Adrenal gland (tissue), 12 donors: ENCODE measurements around the gene LOXL1. TPM values are rescaled to one million over a fixed set of nuclear protein-coding genes. Genes with fewer than 3 reads are reported as not detected.

Source experiments
- DNase-seq, 7 donors: peaks; one replicate each; pipeline ENCODE4 v3.0.0-alpha.2; 2019 to 2020
- H3K27ac ChIP-seq, 5 donors: fragments of 200-600 bp; sonication (generic) in 4 of 5; 1 replicate in 3 of 5; 2 replicates in 2 of 5; pipeline versions ENCODE4 v1.5.1 to v1.8.0; 2016 to 2020; ENCODE audit warnings: mild to moderate bottlenecking in 1 of 5
- H3K27me3 ChIP-seq: fragments of 200-600 bp; 2 replicates; pipeline ENCODE4 v1.8.0; 2021
- H3K36me3 ChIP-seq, 2 donors: fragments of 200-600 bp; replicated peaks in 1 of 2; 1 replicate in 1 of 2; 2 replicates in 1 of 2; pipeline versions ENCODE4 v1.5.1 to v1.8.0; 2018 to 2022
- H3K4me1 ChIP-seq, 2 donors: fragments of 200-600 bp; replicated peaks in 1 of 2; 1 replicate in 1 of 2; 2 replicates in 1 of 2; pipeline versions ENCODE4 v1.5.1 to v1.8.0; 2018 to 2021
- H3K4me3 ChIP-seq, 4 donors: fragments of 200-600 bp; sonication (generic) in 3 of 4; one replicate each; pipeline ENCODE4 v1.5.1; 2016 to 2018
- H3K9me3 ChIP-seq, 3 donors: fragments of 200-600 bp; sonication (generic) in 1 of 3; replicated peaks in 1 of 3; 1 replicate in 2 of 3; 2 replicates in 1 of 3; pipeline versions ENCODE4 v1.5.1 to v1.8.0; 2016 to 2021
- CTCF ChIP-seq, 6 experiments: fragments of 450-650 bp in 4 of 6; fragments of 200-600 bp in 2 of 6; sonication (generic) in 1 of 6; IDR thresholded peaks; 1 replicate in 5 of 6; 2 replicates in 1 of 6; pipeline versions ENCODE4 v1.5.1 to v1.8.0; 2016 to 2021; ENCODE audit warnings: antibody characterized with exemption in 6 of 6, mild to moderate bottlenecking in 2 of 6, moderate library complexity in 1 of 6
- POLR2A ChIP-seq, 2 donors: fragments of 450-650 bp; IDR thresholded peaks; one replicate each; pipeline ENCODE4 v1.6.1; 2017; ENCODE audit warnings: antibody characterized with exemption in 2 of 2, mild to moderate bottlenecking in 2 of 2, moderate library complexity in 1 of 2
- WGBS, 4 donors: extraction: QIAGEN DNeasy Blood & Tissue Kit in 2 of 4; methylation state at CpG; one replicate each; pipeline versions ENCODE4 v1.1.5 to v1.1.7; 2013 to 2017; 5-methylcytosine and 5-hydroxymethylcytosine counted together
- intact Hi-C, 2 donors: fragments of 100-400 bp; cut with DNase I; formaldehyde crosslinking; loops; one replicate each; pipeline versions ENCODE4 v1.14.1 to v1.15.0; 2022 to 2023
- polyA plus RNA-seq, 3 donors: library from polyadenylated mRNA; stranded (reverse); fragments of 200-250 nt in 2 of 3; fragments of 350-450 nt in 1 of 3; fragmentation: Illumina TruSeq in 1 of 3; extraction: RNeasy Lipid Tissue Mini Kit (QIAGEN cat#74804) in 1 of 3; gene quantifications; one replicate each; pipeline ENCODE4 v1.2.3, GENCODE V29; 2013 to 2014
- total RNA-seq, 9 donors: library from RNA; depleted of rRNA in 4 of 9; stranded (reverse); fragments of >200 nt in 4 of 9; fragments of 120-200 nt in 1 of 9; fragmentation: NEBNext Ultra II Directional in 1 of 9; extraction: Animal tissue kit (Norgen Biotek cat#: 25700) in 1 of 9; gene quantifications; one replicate each; pipeline versions ENCODE4 v1.1.0 to v1.2.4, GENCODE V29; 2013 to 2023
- donor health status: healthy with polysubstance abuse.
- donor health status: Bipolar disorder and iron deficiency.
- donor health status: DM: yes; HTN: yes; CAD: no.
- donor health status: DM: no; HTN: no; CAD: no.
- donor health status: DM: no; HTN: no; CAD: no.
- donor health status: DM: yes; HTN: yes; CAD: no.

LOXL1 gene
- total and polyA plus RNA-seq, 12 donors = 5.3 to 58.0 (median 10.9) TPM

DNA sequence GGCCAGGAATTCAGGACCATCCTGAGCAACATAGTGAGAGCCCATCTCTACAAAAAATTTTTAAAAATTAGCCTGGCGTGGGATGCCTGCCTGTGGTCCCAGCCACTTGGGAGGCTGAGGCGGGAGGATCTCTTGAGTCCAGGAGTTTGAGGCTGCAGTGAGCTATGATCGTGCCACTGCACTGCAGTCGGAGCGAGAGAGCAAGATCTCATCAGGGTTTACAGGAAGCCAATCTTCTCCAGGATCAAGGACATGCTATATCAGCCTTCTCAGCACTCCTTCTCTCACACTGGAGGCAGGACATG is 66.3 kb downstream of the LOXL1 start:
- Histone ChIP-seq H3K27me3 (no peaks in the 10 kb centered on the region), H3K36me3 (no peaks in the 10 kb centered on the region), H3K4me3 (peak overlapping the region in 1 of 4 donors; percentile 85), H3K27ac (peak overlapping the region in 3 of 5 donors; percentile 3 to 91 (median 82)), H3K4me1 (peaks cover 42 to 83% of the 10 kb centered on the region in 2 donors), H3K9me3 (no peaks in the 10 kb centered on the region)
- DNase-seq = peak in 1 of 7 donors; percentile 18
- TF ChIP-seq POLR2A (IDR thresholded peaks at IDR 0.05) (no peak), CTCF (IDR thresholded peaks at IDR 0.05) (peak in 2 of 6 experiments; percentile 8 to 18)
- 55 to 66% (median 57%) methylated on average over 5 of the region's 5 CpGs for WGBS, 4 donors
- intact Hi-C loops = no loop called here

GRCh38 chr15:73993211-73993994 is 67.1 kb downstream of the LOXL1 start:
- DNase-seq = peak in 3 of 7 donors; percentile 27 to 52 (median 29)
- Histone ChIP-seq H3K9me3 (no peaks in the 10 kb centered on the region), H3K4me1 (peaks cover 42 to 85% of the 10 kb centered on the region in 2 donors), H3K4me3 (peak overlapping the region in 1 of 4 donors; percentile 93), H3K27ac (peak overlapping the region in 2 of 5 donors; percentile 86 to 98), H3K36me3 (peaks cover 0 to 7% of the 10 kb centered on the region in 2 donors), H3K27me3 (no peaks in the 10 kb centered on the region)
- intact Hi-C loops = no loop called here
- 91 to 95% (median 93%) methylated on average over 9 to 10 of the region's 10 CpGs for WGBS, 4 donors
- TF ChIP-seq POLR2A (IDR thresholded peaks at IDR 0.05) (no peak), CTCF (IDR thresholded peaks at IDR 0.05) (no peak)

DNA sequence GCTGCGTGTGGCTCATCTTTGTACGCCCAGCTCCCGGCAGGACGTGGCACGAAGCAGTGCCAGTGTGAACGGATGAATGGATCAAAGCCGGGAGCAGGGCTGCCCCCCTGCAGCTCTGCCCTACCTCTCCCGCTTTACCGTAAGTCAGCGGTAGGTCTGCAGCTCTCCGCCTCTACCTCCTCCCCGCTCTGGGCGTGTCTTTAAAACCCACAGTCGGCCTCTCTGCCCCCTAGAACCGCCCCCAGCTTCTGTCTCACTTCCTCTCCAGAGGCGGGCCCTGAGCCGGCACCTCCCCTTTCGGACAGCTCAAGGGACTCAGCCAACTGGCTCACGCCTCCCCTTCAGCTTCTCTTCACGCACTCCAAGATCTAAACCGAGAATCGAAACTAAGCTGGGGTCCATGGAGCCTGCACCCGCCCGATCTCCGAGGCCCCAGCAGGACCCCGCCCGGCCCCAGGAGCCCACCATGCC is 68.2 kb downstream of the LOXL1 start, which contains the start of gene PML:
PML (plus strand) TSS at position 304 of the 471 bp plus-strand sequence; CDS start at position 401, 97 bp downstream.
- H3K9me3 ChIP-seq = no peaks in the 10 kb centered on the region
- H3K4me3 ChIP-seq = peak within 1 kb of the TSS; percentile 72 to 100 (median 93)
- 0 to 2% (median 1%) methylated on average over 11 to 27 of the region's 27 CpGs for WGBS, 4 donors
- intact Hi-C loops = no loop called here
- peaks cover 34 to 84% of the 10 kb centered on the region in 2 donors for H3K4me1 ChIP-seq
- peaks cover 0 to 18% of the 10 kb centered on the region in 2 donors for H3K36me3 ChIP-seq
- DNase-seq = peak; percentile 94 to 99 (median 98)
- no peaks in the 10 kb centered on the region for H3K27me3 ChIP-seq
- TF ChIP-seq CTCF (IDR thresholded peaks at IDR 0.05) (no peak), POLR2A (IDR thresholded peaks at IDR 0.05) (peak; percentile 23 to 94)
- peak within 1 kb of the TSS; percentile 86 to 98 (median 91) for H3K27ac ChIP-seq

DNA sequence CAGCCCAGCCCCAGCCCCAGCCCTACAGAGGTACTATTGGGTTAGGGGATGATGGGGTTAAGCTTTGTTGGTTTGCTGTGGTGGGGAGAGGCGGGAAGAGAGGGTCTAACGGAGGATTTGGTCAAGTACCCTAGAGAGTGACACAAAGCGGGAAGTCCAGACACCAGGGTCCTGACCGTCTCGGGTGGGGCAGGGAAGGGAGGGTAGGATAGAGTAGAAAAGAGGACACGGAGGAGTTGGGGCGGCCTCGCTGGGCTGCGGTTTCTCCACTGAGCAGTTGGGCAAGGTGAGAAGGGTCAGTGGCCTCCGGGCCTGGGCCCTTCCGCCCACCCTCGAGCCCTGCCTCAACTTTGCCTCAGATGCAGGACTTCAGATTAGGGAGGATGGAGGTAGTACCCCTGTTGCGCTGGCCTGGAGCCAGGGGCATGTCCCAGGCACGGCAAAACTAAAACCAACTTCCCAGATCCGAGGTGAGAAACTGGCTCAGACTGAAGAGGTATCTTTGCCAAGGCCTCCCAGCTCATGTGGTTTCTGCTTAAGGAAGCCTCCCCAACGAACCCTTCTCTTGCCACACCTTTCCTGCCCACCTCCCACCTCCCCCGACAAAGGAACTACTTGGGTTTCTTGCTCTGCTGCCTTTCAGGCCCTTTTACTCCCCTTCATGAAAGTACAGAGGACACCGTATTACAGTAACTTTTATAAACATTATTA is 68.8 kb downstream of the LOXL1 start:
- H3K27me3 ChIP-seq = no peaks in the 10 kb centered on the region
- peaks cover 28 to 84% of the 10 kb centered on the region in 2 donors for H3K4me1 ChIP-seq
- peaks cover 0 to 18% of the 10 kb centered on the region in 2 donors for H3K36me3 ChIP-seq
- peak overlapping the region; percentile 86 to 98 (median 91) for H3K27ac ChIP-seq
- peak in 3 of 7 donors; percentile 42 to 71 (median 54) for DNase-seq
- 1% methylated on average over 17 to 18 of the region's 18 CpGs for WGBS, 4 donors
- intact Hi-C loops = no loop called here
- TF ChIP-seq CTCF (IDR thresholded peaks at IDR 0.05) = no peak
- TF ChIP-seq POLR2A (IDR thresholded peaks at IDR 0.05) = no peak
- H3K4me3 ChIP-seq = peak overlapping the region; percentile 72 to 100 (median 93)
- H3K9me3 ChIP-seq = no peaks in the 10 kb centered on the region
